Tibial nerve (tissue), 4 donors: ENCODE measurements around the gene CLEC11A. TPM values are rescaled to one million over a fixed set of nuclear protein-coding genes. Genes with fewer than 3 reads are reported as not detected.

Experiments
- DNase-seq, 2 donors: peaks; one replicate each; pipeline ENCODE4 v3.0.0-alpha.2; 2019; ENCODE audit warnings: low spot score in 2 of 2
- H3K27ac ChIP-seq, 4 donors: fragments of 200-600 bp; sonication (generic) in 3 of 4; one replicate each; pipeline ENCODE4 v1.5.1; 2017 to 2019; ENCODE audit warnings: mild to moderate bottlenecking in 1 of 4
- H3K27me3 ChIP-seq, 2 donors: fragments of 200-600 bp; sonication (generic) in 1 of 2; one replicate each; pipeline versions ENCODE4 v1.5.1 to v1.6.0; 2017 to 2019
- H3K36me3 ChIP-seq, 3 donors: fragments of 200-600 bp; sonication (generic); one replicate each; pipeline ENCODE4 v1.5.1; 2018 to 2019
- H3K4me1 ChIP-seq, 4 donors: fragments of 200-600 bp; sonication (generic) in 3 of 4; one replicate each; pipeline ENCODE4 v1.5.1; 2017 to 2019
- H3K4me3 ChIP-seq, 4 donors: fragments of 200-600 bp; sonication (generic) in 3 of 4; one replicate each; pipeline ENCODE4 v1.5.1; 2017 to 2019; ENCODE audit warnings: mild to moderate bottlenecking in 1 of 4, moderate library complexity in 1 of 4
- H3K9me3 ChIP-seq, 4 donors: fragments of 200-600 bp; sonication (generic) in 3 of 4; one replicate each; pipeline ENCODE4 v1.5.1; 2017 to 2019
- CTCF ChIP-seq, 5 experiments: fragments of 200-600 bp in 3 of 5; fragments of 450-650 bp in 2 of 5; sonication (generic) in 3 of 5; IDR thresholded peaks; one replicate each; pipeline ENCODE4 v1.5.1; 2016 to 2019; ENCODE audit warnings: antibody characterized with exemption in 5 of 5, mild to moderate bottlenecking in 3 of 5, moderate library complexity in 2 of 5
- EP300 ChIP-seq, 2 donors: sonication (generic); formaldehyde crosslinking; IDR thresholded peaks; one replicate each; pipeline ENCODE4 v1.6.1; 2017; ENCODE audit warnings: antibody characterized with exemption in 2 of 2, mild to moderate bottlenecking in 1 of 2
- POLR2A ChIP-seq, 2 donors: fragments of 450-650 bp; IDR thresholded peaks; one replicate each; pipeline ENCODE4 v1.6.1; 2017; ENCODE audit warnings: antibody characterized with exemption in 2 of 2, mild to moderate bottlenecking in 2 of 2, moderate library complexity in 2 of 2
- WGBS, 2 donors: methylation state at CpG; one replicate each; pipeline ENCODE4 v1.1.5; 2018; 5-methylcytosine and 5-hydroxymethylcytosine counted together
- total RNA-seq, 4 donors: library from RNA; depleted of rRNA; stranded (reverse); fragments of >200 nt; gene quantifications; one replicate each; pipeline ENCODE4 v1.1.0, GENCODE V29; 2016

The CLEC11A gene
- total RNA-seq, 4 donors from 2014 or later: 13.3 to 53.1 (median 25.9) TPM

GRCh38 chr19:50719119-50719435, 4.1 kb upstream of the CLEC11A start:
- Histone ChIP-seq H3K36me3 (no peaks in the 10 kb centered on the region), H3K9me3 (no peaks in the 10 kb centered on the region), H3K27ac (no peak overlapping the region), H3K4me1 (peaks cover 0 to 35% (median 12%) of the 10 kb centered on the region in 4 donors), H3K4me3 (peak overlapping the region; percentile 2 to 51 (median 8)), H3K27me3 (peaks cover 0 to 84% of the 10 kb centered on the region in 2 donors)
- WGBS, 2 donors: 0 to 10% methylated on average over 1 to 5 of the region's 30 CpGs
- DNase-seq: no peak
- TF ChIP-seq POLR2A (IDR thresholded peaks at IDR 0.05) (no peak), CTCF (IDR thresholded peaks at IDR 0.05) (no peak), EP300 (IDR thresholded peaks at IDR 0.05) (no peak)

DNA sequence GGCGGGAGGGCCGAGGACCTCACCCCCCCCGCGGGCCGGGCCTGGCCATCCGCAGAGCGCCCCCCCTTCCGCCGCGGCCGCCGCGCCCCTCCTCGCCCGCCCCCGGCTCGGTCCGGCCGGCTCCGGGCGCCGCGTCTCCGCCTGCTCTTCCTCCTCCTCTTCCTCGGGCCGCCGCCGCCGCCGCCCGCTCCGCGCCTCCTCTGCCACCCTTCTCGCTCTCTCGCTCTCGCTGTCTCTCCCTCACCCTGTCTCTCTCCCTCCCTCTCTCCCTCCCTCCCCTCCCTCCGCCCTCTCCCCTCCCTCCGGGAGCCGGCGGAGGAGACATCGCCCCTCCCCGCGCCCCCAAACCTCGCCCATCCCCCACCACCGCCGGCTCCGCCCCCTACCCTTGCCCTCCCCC, 3.6 kb upstream of the CLEC11A start, which contains the start of gene SHANK1:
TSS of gene SHANK1 (minus strand) at position 237 of the 400 bp plus-strand sequence. CDS start 2,883 bp downstream, outside the sequence.
- 1 to 2% methylated on average over 21 to 29 of the region's 47 CpGs for WGBS, 2 donors
- no peaks in the 10 kb centered on the region for H3K9me3 ChIP-seq
- TF ChIP-seq POLR2A (IDR thresholded peaks at IDR 0.05): no peak
- no peak for TF ChIP-seq EP300 (IDR thresholded peaks at IDR 0.05)
- TF ChIP-seq CTCF (IDR thresholded peaks at IDR 0.05): no peak
- DNase-seq: no peak
- peak within 1 kb of the TSS; percentile 2 to 51 (median 8) for H3K4me3 ChIP-seq
- H3K27ac ChIP-seq: no peak within 1 kb of the TSS
- H3K36me3 ChIP-seq: no peaks in the 10 kb centered on the region
- H3K27me3 ChIP-seq: peaks cover 0 to 85% of the 10 kb centered on the region in 2 donors
- peaks cover 0 to 40% (median 14%) of the 10 kb centered on the region in 4 donors for H3K4me1 ChIP-seq

GRCh38 chr19:50720181-50720920, 2.8 kb upstream of the CLEC11A start:
- WGBS, 2 donors: 50 to 56% methylated on average over 21 of the region's 21 CpGs
- Histone ChIP-seq H3K4me3 (no peak overlapping the region), H3K36me3 (no peaks in the 10 kb centered on the region), H3K9me3 (no peaks in the 10 kb centered on the region), H3K27me3 (peaks cover 0 to 92% of the 10 kb centered on the region in 2 donors), H3K4me1 (peaks cover 0 to 47% (median 16%) of the 10 kb centered on the region in 4 donors), H3K27ac (no peak overlapping the region)
- DNase-seq: no peak
- TF ChIP-seq POLR2A (IDR thresholded peaks at IDR 0.05) (no peak), CTCF (IDR thresholded peaks at IDR 0.05) (no peak), EP300 (IDR thresholded peaks at IDR 0.05) (no peak)

DNA sequence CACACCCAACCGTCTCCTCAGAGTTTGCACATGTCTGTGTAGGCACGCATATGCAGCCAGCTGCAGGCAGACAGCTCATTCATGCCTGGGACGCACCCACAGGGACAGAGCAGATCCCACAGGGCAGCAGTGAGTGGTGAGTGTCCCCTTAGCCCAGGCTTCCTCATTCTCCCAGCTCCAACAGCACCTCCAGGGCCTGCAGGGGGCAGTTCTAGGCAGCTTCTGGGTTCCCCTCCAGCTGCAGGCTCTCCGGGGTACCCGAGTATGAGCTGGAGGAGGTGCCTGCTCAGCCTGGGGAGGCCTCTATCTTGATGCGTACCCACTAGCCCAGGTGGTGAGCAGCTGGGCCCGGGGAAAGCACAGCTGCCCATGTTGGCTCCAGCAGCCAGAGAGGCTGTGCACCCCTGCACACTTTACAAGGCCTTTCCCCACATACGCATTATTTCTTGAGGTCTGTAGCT, 2.2 kb upstream of the CLEC11A start:
- H3K27ac ChIP-seq: no peak overlapping the region
- TF ChIP-seq CTCF (IDR thresholded peaks at IDR 0.05) (no peak), EP300 (IDR thresholded peaks at IDR 0.05) (no peak), POLR2A (IDR thresholded peaks at IDR 0.05) (no peak)
- no peak overlapping the region for H3K4me3 ChIP-seq
- no peak for DNase-seq
- H3K4me1 ChIP-seq: peaks cover 0 to 53% (median 21%) of the 10 kb centered on the region in 4 donors
- no peaks in the 10 kb centered on the region for H3K36me3 ChIP-seq
- peaks cover 0 to 91% of the 10 kb centered on the region in 2 donors for H3K27me3 ChIP-seq
- H3K9me3 ChIP-seq: no peaks in the 10 kb centered on the region
- 48 to 64% methylated on average over 7 to 8 of the region's 8 CpGs for WGBS, 2 donors

DNA sequence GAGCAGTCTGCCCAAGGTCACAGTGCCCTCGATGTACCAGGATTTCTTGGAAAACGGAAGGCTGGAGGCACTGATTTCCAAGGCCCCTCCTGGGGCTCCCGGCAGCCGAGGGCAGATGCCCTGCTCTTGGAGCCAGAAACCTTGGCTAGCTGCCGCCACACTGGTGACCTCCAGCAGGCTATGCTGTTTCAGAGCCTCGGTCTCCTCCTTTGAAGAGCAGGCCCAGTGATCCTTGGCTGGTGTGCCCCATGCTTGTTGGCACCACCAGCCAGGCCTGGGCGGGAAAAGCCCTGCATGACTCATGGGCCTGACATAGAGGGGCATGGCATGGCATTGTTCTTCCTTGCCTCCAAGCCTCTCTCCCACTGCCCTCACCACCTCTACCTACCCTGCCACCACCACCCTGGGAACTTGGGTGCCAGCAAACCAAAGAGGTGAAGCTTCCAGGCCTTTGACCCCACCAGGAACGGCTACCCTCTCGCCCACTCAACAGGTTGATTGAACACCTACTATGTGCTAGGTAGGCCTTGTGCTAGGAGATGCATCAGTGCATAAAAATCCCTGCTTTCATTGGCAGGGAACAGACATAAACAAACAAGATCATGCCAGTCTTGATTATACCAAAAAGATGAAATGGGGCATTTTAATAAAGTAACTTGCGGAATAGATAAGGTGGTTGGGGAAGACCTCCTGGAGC, 1.6 kb upstream of the CLEC11A start:
- H3K4me3 ChIP-seq: no peak overlapping the region
- peaks cover 0 to 91% of the 10 kb centered on the region in 2 donors for H3K27me3 ChIP-seq
- peaks cover 0 to 59% (median 21%) of the 10 kb centered on the region in 4 donors for H3K4me1 ChIP-seq
- no peak for DNase-seq
- H3K27ac ChIP-seq: no peak overlapping the region
- H3K36me3 ChIP-seq: no peaks in the 10 kb centered on the region
- TF ChIP-seq POLR2A (IDR thresholded peaks at IDR 0.05) (no peak), CTCF (IDR thresholded peaks at IDR 0.05) (no peak), EP300 (IDR thresholded peaks at IDR 0.05) (no peak)
- 64 to 77% methylated on average over 10 of the region's 10 CpGs for WGBS, 2 donors
- no peaks in the 10 kb centered on the region for H3K9me3 ChIP-seq
